Measurements from ENCODE around the gene CORO6. TPM values are rescaled to one million over a fixed set of nuclear protein-coding genes. Genes with fewer than 3 reads are reported as not detected.

CORO6 gene
- total RNA-seq, 4 donors from 2014 or later = 2.0 to 39.9 (median 6.5) TPM

DNA sequence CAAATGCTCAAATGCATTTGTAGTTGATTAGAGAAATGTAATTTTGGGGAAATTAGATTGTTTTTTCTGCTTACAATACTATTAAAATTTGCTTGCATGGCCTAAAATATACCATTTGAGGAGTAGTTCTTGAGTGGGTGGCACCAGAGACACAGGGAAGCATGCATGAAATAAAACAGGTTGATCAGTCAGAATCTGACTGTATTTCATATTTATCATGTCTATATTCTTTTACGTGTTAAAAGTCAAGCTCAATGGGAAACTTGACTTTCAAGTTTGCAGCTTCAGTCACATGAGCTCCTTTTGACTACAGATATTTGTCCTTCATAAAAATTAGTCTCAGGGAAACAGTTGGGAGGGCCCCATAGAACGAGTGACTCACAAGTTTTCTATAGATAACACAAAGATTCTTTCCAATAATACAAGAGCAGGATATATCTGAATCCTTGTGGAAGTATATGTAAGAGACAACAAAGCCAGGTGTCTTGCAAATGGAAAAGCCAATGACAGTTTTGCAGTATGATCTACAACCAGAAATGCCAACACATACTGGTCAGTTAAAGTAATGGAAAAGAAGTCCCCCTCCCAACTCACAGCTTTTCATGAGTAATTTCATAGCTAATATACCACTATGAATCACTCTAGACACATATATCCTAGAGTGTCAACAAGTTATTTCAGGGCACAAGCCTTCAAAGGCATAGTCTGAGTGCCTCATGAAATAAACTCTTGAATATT, 42.2 kb upstream of the CORO6 start:
- no peak for DNase-seq

DNA sequence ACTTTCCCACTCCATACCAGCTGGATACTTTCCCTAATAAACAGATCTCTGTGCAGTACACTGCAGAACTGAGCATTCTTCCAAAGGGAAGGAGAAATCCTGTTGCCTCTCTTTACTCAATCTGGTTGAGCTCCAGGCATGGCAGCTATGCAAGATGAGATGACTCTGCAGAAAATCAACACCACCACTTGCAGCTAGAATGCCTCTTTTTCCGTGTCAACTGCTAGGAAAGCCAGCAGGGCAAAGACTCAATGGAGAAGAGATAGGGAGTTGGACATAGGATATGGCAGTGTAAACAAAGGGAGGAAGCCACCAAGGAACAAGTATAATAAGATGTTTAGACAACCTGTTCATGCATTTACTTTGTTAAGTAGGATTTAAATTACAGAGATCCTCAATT, 40.4 kb upstream of the CORO6 start:
- Histone ChIP-seq H3K4me3 (no peak overlapping the region), H3K27me3 (no peaks in the 10 kb centered on the region), H3K4me1 (peaks cover 0 to 23% (median 6%) of the 10 kb centered on the region in 3 donors), H3K9me3 (no peaks in the 10 kb centered on the region), H3K27ac (no peak overlapping the region), H3K36me3 (peaks cover 0 to 70% (median 0%) of the 10 kb centered on the region in 3 donors)
- intact Hi-C loops (cut with DNase I) = no loop called here
- DNase-seq = no peak
- TF ChIP-seq, protein P1, sequence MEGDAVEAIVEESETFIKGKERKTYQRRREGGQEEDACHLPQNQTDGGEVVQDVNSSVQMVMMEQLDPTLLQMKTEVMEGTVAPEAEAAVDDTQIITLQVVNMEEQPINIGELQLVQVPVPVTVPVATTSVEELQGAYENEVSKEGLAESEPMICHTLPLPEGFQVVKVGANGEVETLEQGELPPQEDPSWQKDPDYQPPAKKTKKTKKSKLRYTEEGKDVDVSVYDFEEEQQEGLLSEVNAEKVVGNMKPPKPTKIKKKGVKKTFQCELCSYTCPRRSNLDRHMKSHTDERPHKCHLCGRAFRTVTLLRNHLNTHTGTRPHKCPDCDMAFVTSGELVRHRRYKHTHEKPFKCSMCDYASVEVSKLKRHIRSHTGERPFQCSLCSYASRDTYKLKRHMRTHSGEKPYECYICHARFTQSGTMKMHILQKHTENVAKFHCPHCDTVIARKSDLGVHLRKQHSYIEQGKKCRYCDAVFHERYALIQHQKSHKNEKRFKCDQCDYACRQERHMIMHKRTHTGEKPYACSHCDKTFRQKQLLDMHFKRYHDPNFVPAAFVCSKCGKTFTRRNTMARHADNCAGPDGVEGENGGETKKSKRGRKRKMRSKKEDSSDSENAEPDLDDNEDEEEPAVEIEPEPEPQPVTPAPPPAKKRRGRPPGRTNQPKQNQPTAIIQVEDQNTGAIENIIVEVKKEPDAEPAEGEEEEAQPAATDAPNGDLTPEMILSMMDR (IDR thresholded peaks at IDR 0.05) = no peak
- TF ChIP-seq POLR2A (IDR thresholded peaks at IDR 0.05) = no peak
- WGBS, 2 donors = 27 to 42% methylated on average over 1 of the region's 1 CpG

More for the DNA sequence above, 42.2 kb upstream of the CORO6 start:
- WGBS, 2 donors = 21 to 52% methylated on average over 2 of the region's 2 CpGs
- Histone ChIP-seq H3K4me1 (peaks cover 0 to 23% (median 6%) of the 10 kb centered on the region in 3 donors), H3K9me3 (no peaks in the 10 kb centered on the region), H3K36me3 (peaks cover 0 to 81% (median 5%) of the 10 kb centered on the region in 3 donors), H3K4me3 (no peak overlapping the region), H3K27ac (peak overlapping the region in 3 of 4 donors; percentile 37 to 75 (median 67)), H3K27me3 (no peaks in the 10 kb centered on the region)
- intact Hi-C loops (cut with DNase I) = no loop called here
- TF ChIP-seq, protein P1 (IDR thresholded peaks at IDR 0.05) = no peak
- TF ChIP-seq POLR2A (IDR thresholded peaks at IDR 0.05) = no peak

DNA sequence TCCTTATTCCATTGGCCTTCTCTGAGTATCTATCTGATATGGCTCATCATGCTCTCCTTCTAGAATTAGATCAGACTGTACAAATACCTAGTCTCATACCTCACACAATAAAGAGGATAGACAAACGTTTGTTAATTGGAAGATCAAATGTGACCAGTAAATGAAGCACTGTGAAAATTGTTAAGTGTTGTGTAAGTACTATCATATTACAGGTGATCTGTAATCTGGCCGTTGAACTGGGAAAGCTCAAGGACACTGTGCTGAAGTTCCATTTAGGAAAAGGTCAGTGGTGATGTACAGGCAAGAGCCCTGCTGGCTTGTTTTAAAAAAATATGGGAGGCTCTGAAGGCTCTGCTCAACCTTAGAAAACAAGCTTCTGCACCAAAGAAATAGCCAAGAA, 38.5 kb upstream of the CORO6 start:
- Histone ChIP-seq H3K4me3 (no peak overlapping the region), H3K9me3 (no peaks in the 10 kb centered on the region), H3K27me3 (no peaks in the 10 kb centered on the region), H3K36me3 (peaks cover 0 to 62% (median 0%) of the 10 kb centered on the region in 3 donors), H3K27ac (no peak overlapping the region), H3K4me1 (peaks cover 0 to 21% (median 6%) of the 10 kb centered on the region in 3 donors)
- no peak for TF ChIP-seq POLR2A (IDR thresholded peaks at IDR 0.05)
- TF ChIP-seq, protein P1 (IDR thresholded peaks at IDR 0.05) = no peak
- DNase-seq = no peak
- 76 to 88% methylated on average over 2 of the region's 2 CpGs for WGBS, 2 donors
- intact Hi-C loops (cut with DNase I) = no loop called here

DNA sequence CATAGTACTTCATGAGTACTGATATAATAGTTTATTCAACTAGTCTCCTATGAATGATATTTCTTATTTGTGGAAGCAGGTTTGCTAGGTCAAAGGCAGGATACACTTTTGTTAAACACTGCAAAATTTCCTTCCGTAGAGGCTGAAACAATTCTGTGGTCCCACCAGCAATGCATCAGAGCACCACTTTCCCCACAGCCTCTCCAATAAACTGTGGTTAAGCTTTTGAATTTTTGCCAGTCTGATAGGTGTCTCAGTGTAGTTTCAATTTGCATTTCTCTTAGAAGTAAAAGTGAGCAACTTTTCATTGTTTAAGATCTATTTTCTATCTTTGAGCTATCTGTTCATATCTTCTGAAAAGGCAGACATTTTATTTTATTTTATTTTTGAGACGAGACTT, 36.4 kb upstream of the CORO6 start:
- Histone ChIP-seq H3K27me3 (no peaks in the 10 kb centered on the region), H3K36me3 (peaks cover 0 to 72% (median 0%) of the 10 kb centered on the region in 3 donors), H3K9me3 (no peaks in the 10 kb centered on the region), H3K4me1 (peaks cover 0 to under 1% (median 0%) of the 10 kb centered on the region in 3 donors), H3K27ac (no peak overlapping the region), H3K4me3 (no peak overlapping the region)
- WGBS, 2 donors = 71 to 79% methylated on average over 2 of the region's 2 CpGs
- no peak for DNase-seq
- no peak for TF ChIP-seq POLR2A (IDR thresholded peaks at IDR 0.05)
- TF ChIP-seq, protein P1 (IDR thresholded peaks at IDR 0.05) = no peak
- intact Hi-C loops (cut with DNase I) = no loop called here

DNA sequence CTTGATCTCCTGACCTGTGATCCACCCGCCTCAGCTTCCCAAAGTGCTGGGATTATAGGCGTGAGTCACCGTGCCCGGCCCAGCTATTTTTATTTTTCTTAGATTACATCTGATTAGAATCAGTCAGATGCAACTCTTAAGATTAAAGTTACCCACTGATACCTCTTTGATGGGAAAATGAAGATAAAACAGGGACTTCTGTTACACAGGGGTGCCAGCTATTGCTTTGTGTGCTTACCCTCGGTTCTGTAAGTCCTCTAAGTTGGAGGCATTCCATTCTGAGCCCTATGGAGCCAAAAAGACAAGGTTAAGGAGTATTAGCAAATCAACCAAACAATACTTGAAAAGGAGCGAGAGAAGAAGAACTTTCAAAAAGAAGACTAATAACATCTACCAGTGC, 32.6 kb upstream of the CORO6 start:
- peaks cover 0 to 46% (median 0%) of the 10 kb centered on the region in 3 donors for H3K36me3 ChIP-seq
- H3K9me3 ChIP-seq = no peaks in the 10 kb centered on the region
- WGBS, 2 donors = 82 to 91% methylated on average over 6 of the region's 6 CpGs
- intact Hi-C loops (cut with DNase I) = no loop called here
- peaks cover 0 to 5% (median 0%) of the 10 kb centered on the region in 3 donors for H3K4me1 ChIP-seq
- no peak overlapping the region for H3K4me3 ChIP-seq
- DNase-seq = no peak
- no peaks in the 10 kb centered on the region for H3K27me3 ChIP-seq
- H3K27ac ChIP-seq = no peak overlapping the region
- TF ChIP-seq, protein P1 (IDR thresholded peaks at IDR 0.05) = no peak
- TF ChIP-seq POLR2A (IDR thresholded peaks at IDR 0.05) = no peak
